IPS DF 6.9 (cell line): ENCODE results near the gene CLEC5A.

Experiments
- DNase-seq: peaks from one replicate; pipeline ENCODE4 v3.0.0-alpha.2; 2013; ENCODE audit warnings: low read depth, low spot score
- H3K27ac ChIP-seq: one replicate; pipeline ENCODE4 v1.5.1; 2013; ENCODE audit warnings: low read length, control low read depth
- H3K27me3 ChIP-seq: 2 replicates; pipeline ENCODE4 v1.6.1; 2013; ENCODE audit warnings: mild to moderate bottlenecking, low read length; ENCODE audit not compliant: control insufficient read depth, insufficient read depth
- H3K36me3 ChIP-seq: 2 replicates; pipeline ENCODE4 v1.6.1; 2013; ENCODE audit warnings: low read length; ENCODE audit not compliant: control insufficient read depth, insufficient read depth
- H3K4me1 ChIP-seq: 2 replicates; pipeline ENCODE4 v1.6.1; 2013; ENCODE audit warnings: low read length; ENCODE audit not compliant: control insufficient read depth, insufficient read depth
- H3K4me3 ChIP-seq: 2 replicates; pipeline ENCODE4 v1.5.1; 2013; ENCODE audit warnings: mild to moderate bottlenecking, low read length
- H3K9me3 ChIP-seq: 2 replicates; pipeline ENCODE4 v1.6.1; 2013; ENCODE audit warnings: low read length, inconsistent platforms; ENCODE audit not compliant: control insufficient read depth, insufficient read depth
- WGBS: extraction: QIAGEN DNeasy Blood & Tissue Kit; methylation state at CpG from one replicate; pipeline ENCODE4 v1.1.7; 2013; ENCODE audit warnings: mixed read lengths, missing lambda C conversion rate; ENCODE audit not compliant: insufficient read length, insufficient coverage; 5-methylcytosine and 5-hydroxymethylcytosine counted together

The CLEC5A gene

GRCh38 chr7:141949451-141949850 lies 2.7 kb upstream of the CLEC5A start:
- Histone ChIP-seq H3K36me3 (no peaks in the 10 kb centered on the region), H3K27me3 (no peaks in the 10 kb centered on the region), H3K4me1 (no peaks in the 10 kb centered on the region), H3K27ac (no peak overlapping the region), H3K9me3 (no peaks in the 10 kb centered on the region), H3K4me3 (no peak overlapping the region)
- no peak for DNase-seq
- WGBS = no CpG with 5 or more reads among the region's 2 CpGs

DNA sequence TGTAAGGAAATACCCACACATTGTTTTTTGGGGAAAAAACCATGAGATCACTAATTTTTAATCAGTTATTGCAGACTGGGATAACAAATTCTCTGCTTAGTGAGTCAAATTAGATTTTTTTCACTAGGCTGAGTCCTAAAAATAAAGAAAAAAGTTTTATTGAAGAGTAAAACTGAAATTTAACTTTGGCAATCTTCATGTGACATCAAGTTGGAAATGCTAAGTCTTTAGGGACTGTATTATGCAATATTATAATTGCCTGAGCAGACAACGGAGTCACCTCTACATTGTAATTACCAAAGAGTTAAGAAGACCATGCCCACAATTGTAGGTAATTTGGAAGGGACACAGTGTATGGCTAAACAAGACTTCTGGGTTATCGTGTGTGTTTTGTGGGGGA lies 2.2 kb upstream of the CLEC5A start:
- H3K4me3 ChIP-seq = no peak overlapping the region
- no peaks in the 10 kb centered on the region for H3K27me3 ChIP-seq
- H3K4me1 ChIP-seq = no peaks in the 10 kb centered on the region
- DNase-seq = no peak
- no peak overlapping the region for H3K27ac ChIP-seq
- no peaks in the 10 kb centered on the region for H3K9me3 ChIP-seq
- no peaks in the 10 kb centered on the region for H3K36me3 ChIP-seq
- no CpG with 5 or more reads among the region's 2 CpGs for WGBS

DNA sequence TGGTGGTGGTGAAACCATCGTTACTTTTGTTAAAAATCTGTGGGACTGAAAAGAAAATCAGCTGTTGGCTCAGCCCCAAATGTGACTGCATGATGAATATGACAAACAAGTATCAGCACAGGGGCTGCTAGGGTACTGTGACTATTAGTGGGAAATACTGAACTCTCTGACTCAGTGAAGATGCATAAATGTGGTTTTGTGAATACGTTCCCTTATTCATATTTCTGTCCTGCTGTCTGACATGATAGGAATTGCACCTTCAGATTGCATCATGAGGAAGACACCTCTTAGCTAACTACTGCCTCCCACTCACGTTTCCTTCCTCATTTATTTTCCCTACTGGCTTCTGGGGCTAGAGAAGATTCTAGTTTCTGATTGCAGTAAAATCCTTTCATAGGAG lies 1.4 kb downstream of the CLEC5A start:
- Histone ChIP-seq H3K27me3 (no peaks in the 10 kb centered on the region), H3K27ac (no peak overlapping the region), H3K4me1 (no peaks in the 10 kb centered on the region), H3K4me3 (no peak overlapping the region), H3K9me3 (no peaks in the 10 kb centered on the region), H3K36me3 (no peaks in the 10 kb centered on the region)
- no peak for DNase-seq
- no CpG with 5 or more reads among the region's 3 CpGs for WGBS

- Histone ChIP-seq H3K4me1 (no peaks in the 10 kb centered on the region), H3K27ac (no peak overlapping the region), H3K36me3 (no peaks in the 10 kb centered on the region), H3K4me3 (no peak overlapping the region), H3K9me3 (no peaks in the 10 kb centered on the region), H3K27me3 (no peaks in the 10 kb centered on the region)
- DNase-seq = no peak
- WGBS = no CpG with 5 or more reads among the region's 3 CpGs
These were observed 2.0 kb downstream of the CLEC5A start for GRCh38 chr7:141944811-141945210.

- DNase-seq = no peak
- Histone ChIP-seq H3K27ac (no peak overlapping the region), H3K36me3 (no peaks in the 10 kb centered on the region), H3K9me3 (no peaks in the 10 kb centered on the region), H3K4me1 (no peaks in the 10 kb centered on the region), H3K4me3 (no peak overlapping the region), H3K27me3 (no peaks in the 10 kb centered on the region)
- WGBS = no CpG with 5 or more reads among the region's 1 CpG
These were observed 2.9 kb downstream of the CLEC5A start for GRCh38 chr7:141943846-141944245.

GRCh38 chr7:141941075-141941474 lies 5.7 kb downstream of the CLEC5A start:
- Histone ChIP-seq H3K36me3 (no peaks in the 10 kb centered on the region), H3K9me3 (no peaks in the 10 kb centered on the region), H3K27me3 (no peaks in the 10 kb centered on the region), H3K4me1 (no peaks in the 10 kb centered on the region), H3K27ac (no peak overlapping the region), H3K4me3 (no peak overlapping the region)
- WGBS = no CpG with 5 or more reads among the region's 3 CpGs
- DNase-seq = no peak

GRCh38 chr7:141930211-141930610 lies 16.6 kb downstream of the CLEC5A start:
- Histone ChIP-seq H3K4me1 (no peaks in the 10 kb centered on the region), H3K36me3 (no peaks in the 10 kb centered on the region), H3K9me3 (no peaks in the 10 kb centered on the region), H3K4me3 (no peak overlapping the region), H3K27me3 (no peaks in the 10 kb centered on the region), H3K27ac (no peak overlapping the region)
- no CpG with 5 or more reads among the region's 5 CpGs for WGBS
- no peak for DNase-seq

DNA sequence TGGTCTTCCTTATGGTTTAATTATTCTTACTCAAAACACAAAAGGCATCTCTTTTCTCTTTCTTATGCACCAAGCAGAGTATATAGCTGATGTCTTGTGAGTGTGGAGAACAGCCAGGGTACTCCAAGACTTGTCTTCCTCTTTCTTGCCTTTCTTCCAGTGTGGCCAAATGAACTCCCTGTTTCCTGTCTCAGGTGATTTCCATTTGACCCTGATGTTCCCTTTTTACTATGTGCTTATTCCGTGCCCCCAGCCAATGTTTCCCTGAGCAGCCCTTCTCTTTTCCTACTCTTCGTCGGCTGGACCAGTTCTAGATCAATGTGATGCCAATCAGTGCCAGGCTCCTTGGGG lies 18.0 kb downstream of the CLEC5A start:
- H3K4me3 ChIP-seq = no peak overlapping the region
- no CpG with 5 or more reads among the region's 3 CpGs for WGBS
- H3K27ac ChIP-seq = no peak overlapping the region

GRCh38 chr7:141928146-141928844 lies 18.5 kb downstream of the CLEC5A start:
- DNase-seq = no peak
- Histone ChIP-seq H3K36me3 (no peaks in the 10 kb centered on the region), H3K9me3 (no peaks in the 10 kb centered on the region), H3K27me3 (no peaks in the 10 kb centered on the region), H3K4me3 (no peak overlapping the region), H3K4me1 (no peaks in the 10 kb centered on the region), H3K27ac (no peak overlapping the region)
- 100% methylated on average over 1 of the region's 2 CpGs for WGBS

More for the DNA sequence above, 18.0 kb downstream of the CLEC5A start:
- no peaks in the 10 kb centered on the region for H3K36me3 ChIP-seq
- no peaks in the 10 kb centered on the region for H3K4me1 ChIP-seq
- H3K27me3 ChIP-seq = no peaks in the 10 kb centered on the region
- no peak for DNase-seq
- no peaks in the 10 kb centered on the region for H3K9me3 ChIP-seq

DNA sequence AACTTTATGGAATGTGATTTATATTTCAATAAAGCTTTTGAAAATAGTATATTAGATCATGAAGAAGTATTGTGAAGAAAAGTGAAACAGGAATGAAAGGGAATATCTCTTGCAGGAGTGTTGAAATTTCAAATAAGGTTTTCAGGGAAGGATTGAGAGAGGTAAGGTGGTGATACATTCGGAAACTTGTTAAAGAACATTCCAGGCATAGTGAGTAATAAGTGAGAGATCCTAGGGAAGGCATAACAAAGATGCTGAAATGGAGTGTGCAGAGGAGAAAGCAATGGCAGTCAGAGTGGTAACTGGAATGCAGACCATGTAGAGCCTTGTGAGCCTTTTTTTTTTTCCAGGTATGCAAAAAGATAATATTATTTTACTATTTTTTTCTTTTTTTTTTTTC lies 26.5 kb downstream of the CLEC5A start:
- H3K9me3 ChIP-seq = no peaks in the 10 kb centered on the region
- no peak overlapping the region for H3K27ac ChIP-seq
- H3K4me1 ChIP-seq = no peaks in the 10 kb centered on the region
- no peak overlapping the region for H3K4me3 ChIP-seq
- WGBS = no CpG with 5 or more reads among the region's 1 CpG
- H3K36me3 ChIP-seq = no peaks in the 10 kb centered on the region
- no peak for DNase-seq
- no peaks in the 10 kb centered on the region for H3K27me3 ChIP-seq

DNA sequence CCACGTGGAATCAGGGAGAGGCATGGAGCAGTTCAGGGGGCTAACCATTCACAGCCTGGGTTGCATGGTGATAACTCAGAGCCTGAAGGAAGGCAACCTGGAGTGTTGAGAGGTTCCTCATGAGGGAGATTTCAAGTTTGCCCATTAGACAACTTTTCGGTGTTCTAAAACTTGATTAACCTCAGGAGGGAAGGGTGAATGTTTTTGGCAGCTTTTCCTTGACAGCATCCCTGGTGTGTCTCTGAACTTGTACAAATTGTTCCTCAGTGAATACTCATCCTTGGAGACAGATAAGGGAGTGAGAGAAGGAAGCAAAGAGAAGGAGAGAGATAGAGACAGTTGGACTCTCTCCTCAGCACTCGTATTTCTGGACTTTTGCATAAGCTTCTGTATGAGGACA lies 30.7 kb downstream of the CLEC5A start, which contains the start of gene OR9A4:
OR9A4 (plus strand) TSS at position 301 of the 400 bp plus-strand sequence. CDS start 2,477 bp downstream, outside the sequence.
- no CpG with 5 or more reads among the region's 3 CpGs for WGBS
- Histone ChIP-seq H3K4me1 (no peaks in the 10 kb centered on the region), H3K9me3 (no peaks in the 10 kb centered on the region)

More for the DNA sequence above, 30.7 kb downstream of the CLEC5A start, which contains the start of gene OR9A4:
- Histone ChIP-seq H3K4me3 (no peak within 1 kb of the TSS), H3K27ac (no peak within 1 kb of the TSS), H3K27me3 (no peaks in the 10 kb centered on the region), H3K36me3 (no peaks in the 10 kb centered on the region)
- DNase-seq = no peak
